ENCODE results near the gene ADCYAP1.

The ADCYAP1 gene

GRCh38 chr18:933082-933481, 28.4 kb downstream of the ADCYAP1 start:
- H3K27ac ChIP-seq, result no peak overlapping the region
- H3K4me3 ChIP-seq (ENCODE audit: low read depth, low read length), result no peak overlapping the region
- no peaks in the 10 kb centered on the region for H3K27me3 ChIP-seq (replicated peaks)
- TF ChIP-seq, protein P1, sequence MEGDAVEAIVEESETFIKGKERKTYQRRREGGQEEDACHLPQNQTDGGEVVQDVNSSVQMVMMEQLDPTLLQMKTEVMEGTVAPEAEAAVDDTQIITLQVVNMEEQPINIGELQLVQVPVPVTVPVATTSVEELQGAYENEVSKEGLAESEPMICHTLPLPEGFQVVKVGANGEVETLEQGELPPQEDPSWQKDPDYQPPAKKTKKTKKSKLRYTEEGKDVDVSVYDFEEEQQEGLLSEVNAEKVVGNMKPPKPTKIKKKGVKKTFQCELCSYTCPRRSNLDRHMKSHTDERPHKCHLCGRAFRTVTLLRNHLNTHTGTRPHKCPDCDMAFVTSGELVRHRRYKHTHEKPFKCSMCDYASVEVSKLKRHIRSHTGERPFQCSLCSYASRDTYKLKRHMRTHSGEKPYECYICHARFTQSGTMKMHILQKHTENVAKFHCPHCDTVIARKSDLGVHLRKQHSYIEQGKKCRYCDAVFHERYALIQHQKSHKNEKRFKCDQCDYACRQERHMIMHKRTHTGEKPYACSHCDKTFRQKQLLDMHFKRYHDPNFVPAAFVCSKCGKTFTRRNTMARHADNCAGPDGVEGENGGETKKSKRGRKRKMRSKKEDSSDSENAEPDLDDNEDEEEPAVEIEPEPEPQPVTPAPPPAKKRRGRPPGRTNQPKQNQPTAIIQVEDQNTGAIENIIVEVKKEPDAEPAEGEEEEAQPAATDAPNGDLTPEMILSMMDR (IDR thresholded peaks at IDR 0.05; ENCODE audit: low read depth, low read length, missing control alignments), result no peak
- no peak for DNase-seq
- no peaks in the 10 kb centered on the region for H3K36me3 ChIP-seq (replicated peaks)
- in situ Hi-C loops (cut with HindIII; ENCODE audit: low pct_ligation_motif_present, low sequenced_read_pairs), result no loop called here

DNA sequence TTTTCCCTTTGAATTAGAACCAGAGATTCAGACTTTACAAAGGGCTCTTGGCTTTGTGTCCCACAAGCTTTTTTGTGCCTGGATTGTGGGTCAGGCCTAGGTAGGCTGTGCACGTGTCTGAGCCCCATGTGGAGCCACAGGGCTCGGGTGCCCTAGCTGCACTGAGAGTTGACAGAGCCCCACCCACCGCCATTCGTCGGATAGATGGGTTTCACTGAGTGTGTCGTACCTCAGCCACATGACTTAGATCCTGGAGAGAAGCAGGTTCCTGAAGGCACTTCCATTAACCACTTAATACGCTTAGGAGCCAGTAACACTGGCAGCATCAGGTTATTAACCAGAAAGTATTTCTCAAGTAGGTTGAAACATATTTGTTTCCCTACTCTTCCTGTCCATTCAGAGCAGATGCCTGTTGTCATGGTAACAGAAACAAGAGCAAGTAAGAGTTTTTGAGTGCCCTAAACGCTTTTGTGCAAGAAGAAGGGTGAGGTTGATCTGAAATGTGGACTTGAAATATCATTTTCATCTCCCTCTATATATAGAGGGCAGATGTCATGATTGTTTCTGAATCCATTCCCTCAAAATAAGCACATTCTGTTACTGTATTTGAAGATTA, 30.0 kb downstream of the ADCYAP1 start:
- in situ Hi-C loops (cut with HindIII; ENCODE audit: low pct_ligation_motif_present, low sequenced_read_pairs), result no loop called here
- DNase-seq, result no peak
- H3K4me3 ChIP-seq (ENCODE audit: low read depth, low read length), result no peak overlapping the region
- H3K36me3 ChIP-seq (replicated peaks), result no peaks in the 10 kb centered on the region
- no peak overlapping the region for H3K27ac ChIP-seq
- H3K27me3 ChIP-seq (replicated peaks), result no peaks in the 10 kb centered on the region
- TF ChIP-seq, protein P1 (IDR thresholded peaks at IDR 0.05; ENCODE audit: low read depth, low read length, missing control alignments), result no peak

- H3K36me3 ChIP-seq (replicated peaks), result no peaks in the 10 kb centered on the region
- no peak overlapping the region for H3K27ac ChIP-seq
- in situ Hi-C loops (cut with HindIII; ENCODE audit: low pct_ligation_motif_present, low sequenced_read_pairs), result no loop called here
- no peaks in the 10 kb centered on the region for H3K27me3 ChIP-seq (replicated peaks)
- H3K4me3 ChIP-seq (ENCODE audit: low read depth, low read length), result no peak overlapping the region
- DNase-seq, result no peak
- TF ChIP-seq, protein P1 (IDR thresholded peaks at IDR 0.05; ENCODE audit: low read depth, low read length, missing control alignments), result no peak
Observed at GRCh38 chr18:936941-937340, 32.3 kb downstream of the ADCYAP1 start.

DNA sequence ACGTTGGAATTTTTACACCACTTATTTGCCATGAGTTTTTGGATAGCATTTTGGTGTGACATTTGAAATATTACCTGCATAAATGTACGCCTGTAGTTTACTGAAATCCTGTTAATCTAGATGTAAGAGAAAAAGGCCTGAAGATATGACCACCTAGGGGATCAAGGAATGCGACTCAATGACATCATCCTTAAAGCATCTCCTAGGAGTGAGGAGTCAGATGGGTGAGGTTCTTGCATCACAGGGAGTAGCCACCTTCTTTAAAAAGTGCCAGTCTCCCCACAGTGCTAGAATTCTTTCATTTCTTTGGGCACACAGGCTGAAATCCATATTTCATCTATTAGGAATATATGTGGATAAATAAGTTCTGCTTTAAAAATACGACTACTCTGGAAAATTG, 34.5 kb downstream of the ADCYAP1 start:
- H3K36me3 ChIP-seq (replicated peaks), result no peaks in the 10 kb centered on the region
- DNase-seq, result no peak
- no peak overlapping the region for H3K4me3 ChIP-seq (ENCODE audit: low read depth, low read length)
- TF ChIP-seq, protein P1 (IDR thresholded peaks at IDR 0.05; ENCODE audit: low read depth, low read length, missing control alignments), result no peak
- no peaks in the 10 kb centered on the region for H3K27me3 ChIP-seq (replicated peaks)
- no peak overlapping the region for H3K27ac ChIP-seq
- in situ Hi-C loops (cut with HindIII; ENCODE audit: low pct_ligation_motif_present, low sequenced_read_pairs), result no loop called here

- H3K4me3 ChIP-seq (ENCODE audit: low read depth, low read length), result no peak overlapping the region
- no peak overlapping the region for H3K27ac ChIP-seq
- H3K36me3 ChIP-seq (replicated peaks), result no peaks in the 10 kb centered on the region
- H3K27me3 ChIP-seq (replicated peaks), result no peaks in the 10 kb centered on the region
- in situ Hi-C loops (cut with HindIII; ENCODE audit: low pct_ligation_motif_present, low sequenced_read_pairs), result no loop called here
- no peak for DNase-seq
- TF ChIP-seq, protein P1 (IDR thresholded peaks at IDR 0.05; ENCODE audit: low read depth, low read length, missing control alignments), result no peak
Observed at GRCh38 chr18:939958-940357, 35.3 kb downstream of the ADCYAP1 start.

- in situ Hi-C loops (cut with HindIII; ENCODE audit: low pct_ligation_motif_present, low sequenced_read_pairs), result no loop called here
- no peak for DNase-seq
- Histone ChIP-seq H3K27me3 (replicated peaks) (no peaks in the 10 kb centered on the region), H3K27ac (no peak overlapping the region), H3K4me3 (ENCODE audit: low read depth, low read length) (no peak overlapping the region), H3K36me3 (replicated peaks) (no peaks in the 10 kb centered on the region)
- TF ChIP-seq, protein P1 (IDR thresholded peaks at IDR 0.05; ENCODE audit: low read depth, low read length, missing control alignments), result no peak
Observed at GRCh38 chr18:941331-941730, 36.7 kb downstream of the ADCYAP1 start.

Data from brain microvascular endothelial cell (primary cell).